Liver (tissue), 3 donors: ENCODE measurements around the gene SLC12A3.

Experiments used
- JUND ChIP-seq, 2 donors: IDR thresholded peaks; 2 replicates each; pipeline ENCODE4 v1.6.1; 2016; ENCODE audit warnings: antibody characterized with exemption in 2 of 2
- SP1 ChIP-seq: IDR thresholded peaks from 2 replicates; pipeline ENCODE4 v1.6.1; 2018; ENCODE audit warnings: antibody characterized with exemption, mild to moderate bottlenecking
- TAF1 ChIP-seq: conservative IDR thresholded peaks from 2 replicates; pipeline ENCODE4 v1.6.1; 2016; ENCODE audit warnings: antibody characterized with exemption, mild to moderate bottlenecking
- TF ChIP-seq, protein P1 (sequence below): fragments of 150-350 bp; IDR thresholded peaks from 2 replicates; pipeline ENCODE4 v1.5.1; 2017; ENCODE audit warnings: improper control_type of control experiment, low read depth, low read length; ENCODE audit not compliant: missing input control
- donor health status: healthy.
- donor health status: healthy.

DNA sequence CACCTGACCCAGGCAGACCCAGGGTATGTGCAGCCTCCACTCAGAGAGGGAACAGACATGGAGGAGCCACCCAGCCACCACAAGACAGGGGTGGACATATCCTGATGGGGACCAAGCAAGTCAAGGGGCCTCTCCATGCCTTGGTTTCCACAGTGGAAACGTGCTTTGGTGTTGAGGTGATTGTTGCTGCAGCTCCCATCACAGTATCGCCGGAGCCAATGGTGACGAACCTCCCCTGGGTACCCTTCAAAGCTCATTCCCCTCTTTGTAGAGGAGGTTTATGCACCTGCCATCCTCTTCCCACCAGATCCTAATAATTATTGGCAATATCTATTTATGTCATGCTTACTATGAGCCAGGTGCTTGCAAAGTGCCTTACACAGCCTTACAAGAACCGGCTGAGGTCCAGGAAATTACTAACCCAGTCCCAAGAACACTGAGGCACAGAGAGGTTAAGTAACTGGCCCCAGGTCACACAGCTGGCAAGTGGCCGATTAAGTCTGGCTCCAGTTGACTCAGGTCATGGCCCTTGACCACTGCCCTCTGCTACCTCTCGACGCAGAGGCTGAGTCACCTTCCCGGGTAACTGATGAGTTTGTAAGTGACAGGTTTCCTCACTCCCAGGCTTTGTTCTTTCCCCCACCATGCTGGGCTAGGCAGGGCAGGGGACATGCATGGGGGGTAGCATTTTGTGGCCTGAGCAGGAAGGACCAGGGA lies 20.6 kb downstream of the SLC12A3 start:
- TF ChIP-seq SP1 (no peak), JUND (IDR thresholded peaks at IDR 0.05) (peak in 1 of 2 donors; percentile 15), TAF1 (no peak)
- TF ChIP-seq, protein P1, sequence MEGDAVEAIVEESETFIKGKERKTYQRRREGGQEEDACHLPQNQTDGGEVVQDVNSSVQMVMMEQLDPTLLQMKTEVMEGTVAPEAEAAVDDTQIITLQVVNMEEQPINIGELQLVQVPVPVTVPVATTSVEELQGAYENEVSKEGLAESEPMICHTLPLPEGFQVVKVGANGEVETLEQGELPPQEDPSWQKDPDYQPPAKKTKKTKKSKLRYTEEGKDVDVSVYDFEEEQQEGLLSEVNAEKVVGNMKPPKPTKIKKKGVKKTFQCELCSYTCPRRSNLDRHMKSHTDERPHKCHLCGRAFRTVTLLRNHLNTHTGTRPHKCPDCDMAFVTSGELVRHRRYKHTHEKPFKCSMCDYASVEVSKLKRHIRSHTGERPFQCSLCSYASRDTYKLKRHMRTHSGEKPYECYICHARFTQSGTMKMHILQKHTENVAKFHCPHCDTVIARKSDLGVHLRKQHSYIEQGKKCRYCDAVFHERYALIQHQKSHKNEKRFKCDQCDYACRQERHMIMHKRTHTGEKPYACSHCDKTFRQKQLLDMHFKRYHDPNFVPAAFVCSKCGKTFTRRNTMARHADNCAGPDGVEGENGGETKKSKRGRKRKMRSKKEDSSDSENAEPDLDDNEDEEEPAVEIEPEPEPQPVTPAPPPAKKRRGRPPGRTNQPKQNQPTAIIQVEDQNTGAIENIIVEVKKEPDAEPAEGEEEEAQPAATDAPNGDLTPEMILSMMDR = no peak
